ENCODE results near the gene SEZ6L.
"Not testable (repeated sequence)": the region's sequence is repeated elsewhere in the genome, so short reads cannot be mapped to it uniquely, and the experiment has no call there.

Gene SEZ6L

GRCh38 chr22:26380072-26380830, 211.0 kb downstream of the SEZ6L start:
- no peak for DNase-seq (ENCODE audit: low read depth)

GRCh38 chr22:26382782-26383181, 213.5 kb downstream of the SEZ6L start:
- DNase-seq (ENCODE audit: low read depth) = no peak

- no peak for DNase-seq (ENCODE audit: low read depth)
Measured at GRCh38 chr22:26383968-26384556, 214.8 kb downstream of the SEZ6L start.

- DNase-seq (ENCODE audit: low read depth) = no peak
Measured at GRCh38 chr22:26385164-26385563, 215.9 kb downstream of the SEZ6L start.

- DNase-seq (ENCODE audit: low read depth) = no peak
Measured at GRCh38 chr22:26389125-26389524, 219.9 kb downstream of the SEZ6L start.

- DNase-seq (ENCODE audit: low read depth) = no peak
Measured at GRCh38 chr22:26391091-26391490, 221.8 kb downstream of the SEZ6L start.

GRCh38 chr22:26391623-26392022, 222.4 kb downstream of the SEZ6L start:
- DNase-seq (ENCODE audit: low read depth) = no peak

- DNase-seq (ENCODE audit: low read depth) = no peak
Measured at GRCh38 chr22:26393929-26394328, 224.7 kb downstream of the SEZ6L start.

- DNase-seq (ENCODE audit: low read depth) = no peak
Measured at GRCh38 chr22:26394777-26395176, 225.5 kb downstream of the SEZ6L start.

GRCh38 chr22:26395926-26396325, 226.7 kb downstream of the SEZ6L start:
- no peak for DNase-seq (ENCODE audit: low read depth)

- peak; percentile 30 for DNase-seq (ENCODE audit: low read depth)
Measured at GRCh38 chr22:26398741-26399153, 229.5 kb downstream of the SEZ6L start.

- no peak for DNase-seq (ENCODE audit: low read depth)
Measured at GRCh38 chr22:26399289-26399688, 230.0 kb downstream of the SEZ6L start.

- DNase-seq (ENCODE audit: low read depth) = no peak
Measured at GRCh38 chr22:26401726-26402125, 232.5 kb downstream of the SEZ6L start.

GRCh38 chr22:26404851-26405421, 235.7 kb downstream of the SEZ6L start:
- no peak for DNase-seq (ENCODE audit: low read depth)

GRCh38 chr22:26406118-26406517, 236.9 kb downstream of the SEZ6L start:
- no peak for DNase-seq (ENCODE audit: low read depth)

- not testable (repeated sequence) for DNase-seq (ENCODE audit: low read depth)
Measured at GRCh38 chr22:26408562-26409220, 239.4 kb downstream of the SEZ6L start.

GRCh38 chr22:26409719-26410335, 240.6 kb downstream of the SEZ6L start:
- no peak for DNase-seq (ENCODE audit: low read depth)

GRCh38 chr22:26410386-26410785, 241.1 kb downstream of the SEZ6L start:
- no peak for DNase-seq (ENCODE audit: low read depth)

- DNase-seq (ENCODE audit: low read depth) = no peak
Measured at GRCh38 chr22:26414347-26414746, 245.1 kb downstream of the SEZ6L start.

GRCh38 chr22:26416256-26416655, 247.0 kb downstream of the SEZ6L start:
- no peak for DNase-seq (ENCODE audit: low read depth)

GRCh38 chr22:26416670-26417276, 247.5 kb downstream of the SEZ6L start:
- no peak for DNase-seq (ENCODE audit: low read depth)

- DNase-seq (ENCODE audit: low read depth) = no peak
Measured at GRCh38 chr22:26417406-26417805, 248.1 kb downstream of the SEZ6L start.

All from T follicular helper cell (primary cell).